NCI-H1694 treated with DMSO at 0.1 percent for 48 hours (cell line): ENCODE measurements around the gene NTHL1.
A peak's percentile ranks its signal among the peaks of the same experiment; 100 is the strongest.

Source experiments
- DNase-seq: peaks from one replicate; lab custom pipeline; 2025; lab: John Stamatoyannopoulos, UW

The NTHL1 gene

DNA sequence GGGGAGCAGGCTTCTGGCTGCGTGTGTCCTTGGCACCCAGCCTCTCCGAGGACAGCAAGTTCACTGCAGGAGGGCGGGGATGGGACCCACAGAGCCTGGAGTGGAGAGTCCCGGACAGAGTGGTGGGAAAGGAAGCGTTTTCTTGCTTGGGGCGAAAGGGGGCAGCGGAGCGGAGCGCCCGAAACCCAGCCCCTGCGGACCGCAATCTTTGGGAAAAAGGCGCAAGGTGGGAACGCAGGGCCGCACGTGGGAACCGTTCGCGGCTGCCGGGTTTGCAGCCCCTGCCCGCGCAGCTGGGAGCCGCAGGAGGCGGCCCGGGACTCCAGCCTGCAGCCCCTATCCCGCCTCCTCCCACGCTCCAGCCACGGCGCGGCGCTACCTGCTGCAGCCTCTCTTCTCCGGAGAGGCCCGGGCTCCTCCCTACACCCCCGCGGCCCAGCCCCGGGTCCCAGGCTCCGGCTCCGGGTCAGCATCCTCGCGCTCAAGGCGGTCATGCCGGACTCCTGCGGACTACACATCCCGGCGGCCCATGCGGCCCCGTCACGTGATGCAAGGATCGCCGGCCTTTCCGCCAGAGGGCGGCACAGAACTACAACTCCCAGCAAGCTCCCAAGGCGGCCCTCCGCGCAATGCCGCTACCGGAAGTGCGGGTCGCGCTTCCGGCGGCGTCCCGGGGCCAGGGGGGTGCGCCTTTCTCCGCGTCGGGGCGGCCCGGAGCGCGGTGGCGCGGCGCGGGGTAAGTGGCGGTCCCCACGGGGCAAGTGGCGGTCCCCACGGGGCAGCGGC is at the start of gene NTHL1, which contains the start of gene TSC2:
NTHL1 (minus strand) TSS at position 505 of the 786 bp plus-strand sequence; CDS start at position 494, 11 bp downstream.
TSC2 (plus strand) TSS at position 656 of the 786 bp plus-strand sequence. CDS start 631 bp downstream, outside the sequence.
- peak; percentile 78 for DNase-seq

GRCh38 chr16:2096853-2097595 is 49.4 kb upstream of the NTHL1 start:
- DNase-seq = no peak

GRCh38 chr16:2095918-2096582 is 48.4 kb upstream of the NTHL1 start:
- DNase-seq = no peak

- DNase-seq = no peak
These were observed 47.8 kb upstream of the NTHL1 start for GRCh38 chr16:2095315-2095853.

- DNase-seq = no peak
These were observed 46.2 kb upstream of the NTHL1 start for GRCh38 chr16:2093793-2094192.

DNA sequence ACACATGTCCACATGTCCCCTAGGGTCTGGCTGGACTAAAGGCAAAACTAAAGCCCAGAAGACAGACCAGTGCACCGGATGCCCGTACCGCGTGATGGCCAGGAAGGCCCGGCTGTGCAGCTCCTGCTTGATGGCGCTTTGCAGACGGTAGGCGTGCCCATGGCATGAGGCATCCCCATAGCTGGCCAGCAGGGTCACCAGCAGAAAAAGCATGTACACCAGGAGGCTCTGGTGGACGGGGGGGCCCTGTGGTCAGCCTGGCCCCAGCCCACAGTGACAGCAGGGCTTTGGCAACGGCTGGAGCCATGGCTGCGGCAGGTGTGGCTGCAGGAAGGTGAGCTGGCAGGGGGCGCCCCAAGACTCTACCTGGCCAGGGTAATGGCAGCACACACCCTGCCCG is 45.2 kb upstream of the NTHL1 start:
- no peak for DNase-seq

DNA sequence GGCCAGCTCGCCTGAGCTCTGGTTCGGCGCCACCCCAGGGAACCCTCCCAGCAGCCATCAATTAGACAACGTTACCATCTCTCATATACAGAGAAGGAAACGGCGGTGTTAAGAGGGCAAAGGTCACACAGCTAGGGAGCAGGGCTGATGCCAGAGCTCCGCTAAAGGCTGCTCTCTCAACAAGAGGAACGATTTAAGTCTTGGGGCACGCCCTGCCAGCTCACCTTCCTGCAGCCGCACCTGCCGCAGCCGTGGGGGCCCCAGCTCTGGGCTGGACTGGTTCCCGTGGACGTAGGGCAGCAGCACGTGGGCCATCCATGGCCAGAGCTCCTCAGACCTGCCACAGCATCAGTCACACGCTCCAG is 44.6 kb upstream of the NTHL1 start:
- DNase-seq = no peak

DNA sequence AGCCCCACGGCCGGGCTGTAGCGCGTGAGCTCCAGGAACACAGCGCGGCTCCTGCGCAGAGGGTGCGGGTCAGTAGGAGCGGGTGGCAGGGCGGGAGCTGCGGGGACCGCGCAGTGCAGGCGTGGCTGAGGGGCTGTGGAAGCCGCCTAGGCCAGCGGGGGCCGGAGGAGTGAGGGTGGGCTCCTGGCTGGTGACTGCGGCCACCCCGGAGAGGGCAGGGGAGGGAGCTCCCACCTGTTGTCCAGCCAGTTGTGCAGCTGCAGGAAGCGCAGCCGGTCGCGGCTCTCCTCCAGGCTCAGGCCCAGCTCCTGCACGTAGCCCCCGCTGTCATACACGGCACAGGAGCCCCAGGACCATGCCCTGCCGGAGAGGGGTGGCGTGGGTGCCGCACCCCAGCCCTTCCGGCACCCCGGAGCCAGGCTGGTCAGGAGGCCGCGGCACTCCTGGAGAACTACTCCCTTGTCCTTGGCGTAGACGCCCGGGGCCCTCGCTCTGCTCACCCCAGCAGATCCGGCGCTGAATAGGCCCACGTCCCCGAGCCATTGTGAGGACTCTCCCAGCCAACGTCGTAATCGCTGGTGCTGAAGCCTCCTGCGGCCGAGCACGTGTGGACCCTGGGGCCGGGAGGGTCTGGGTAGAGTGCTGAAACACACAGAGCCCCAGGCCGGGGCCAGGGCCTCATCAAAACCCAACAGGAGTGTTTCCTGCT is 44.1 kb upstream of the NTHL1 start:
- DNase-seq = no peak

GRCh38 chr16:2090777-2091546 is 43.3 kb upstream of the NTHL1 start:
- DNase-seq = no peak

GRCh38 chr16:2090481-2090776 is 42.8 kb upstream of the NTHL1 start:
- no peak for DNase-seq

DNA sequence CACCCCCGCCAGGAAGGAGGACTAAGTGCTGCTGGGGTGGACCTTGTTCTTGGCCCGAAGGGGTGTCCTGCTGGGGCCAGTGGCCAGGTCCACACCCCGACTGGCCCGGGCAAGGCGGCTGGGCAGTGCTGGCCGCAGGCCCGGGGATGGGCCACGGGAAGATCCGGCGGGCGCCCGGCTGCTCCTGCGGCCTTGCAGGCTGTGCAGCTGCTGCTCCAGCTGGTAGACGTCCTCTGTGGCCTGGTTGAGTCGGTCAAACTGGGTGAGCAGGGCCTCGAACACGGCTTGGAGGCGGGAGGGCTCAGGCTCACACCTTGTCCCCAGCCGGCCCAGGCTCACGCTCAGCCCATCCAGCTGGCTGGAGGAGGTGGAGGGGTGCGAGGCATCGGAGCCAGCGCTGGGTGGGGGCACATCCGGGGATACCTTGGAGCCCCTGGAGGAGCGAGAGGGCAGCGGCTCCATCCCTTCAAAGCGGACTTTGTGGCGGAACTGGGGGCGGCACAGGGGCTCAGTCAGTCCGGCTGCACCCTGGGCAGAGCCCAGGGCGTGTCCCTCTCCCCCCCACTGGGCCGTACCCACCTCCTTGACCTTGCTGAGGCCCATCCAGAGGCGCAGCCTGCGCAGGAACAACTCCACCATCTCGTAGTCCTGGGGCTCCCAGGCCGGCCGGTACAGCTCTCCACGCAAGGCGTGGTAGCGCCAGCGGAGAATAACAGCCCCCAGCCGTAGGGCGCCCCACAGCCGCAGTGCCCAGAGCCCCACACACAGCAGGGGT is 42.3 kb upstream of the NTHL1 start:
- DNase-seq = no peak

- DNase-seq = no peak
These were observed 41.2 kb upstream of the NTHL1 start for GRCh38 chr16:2088759-2089358.

DNA sequence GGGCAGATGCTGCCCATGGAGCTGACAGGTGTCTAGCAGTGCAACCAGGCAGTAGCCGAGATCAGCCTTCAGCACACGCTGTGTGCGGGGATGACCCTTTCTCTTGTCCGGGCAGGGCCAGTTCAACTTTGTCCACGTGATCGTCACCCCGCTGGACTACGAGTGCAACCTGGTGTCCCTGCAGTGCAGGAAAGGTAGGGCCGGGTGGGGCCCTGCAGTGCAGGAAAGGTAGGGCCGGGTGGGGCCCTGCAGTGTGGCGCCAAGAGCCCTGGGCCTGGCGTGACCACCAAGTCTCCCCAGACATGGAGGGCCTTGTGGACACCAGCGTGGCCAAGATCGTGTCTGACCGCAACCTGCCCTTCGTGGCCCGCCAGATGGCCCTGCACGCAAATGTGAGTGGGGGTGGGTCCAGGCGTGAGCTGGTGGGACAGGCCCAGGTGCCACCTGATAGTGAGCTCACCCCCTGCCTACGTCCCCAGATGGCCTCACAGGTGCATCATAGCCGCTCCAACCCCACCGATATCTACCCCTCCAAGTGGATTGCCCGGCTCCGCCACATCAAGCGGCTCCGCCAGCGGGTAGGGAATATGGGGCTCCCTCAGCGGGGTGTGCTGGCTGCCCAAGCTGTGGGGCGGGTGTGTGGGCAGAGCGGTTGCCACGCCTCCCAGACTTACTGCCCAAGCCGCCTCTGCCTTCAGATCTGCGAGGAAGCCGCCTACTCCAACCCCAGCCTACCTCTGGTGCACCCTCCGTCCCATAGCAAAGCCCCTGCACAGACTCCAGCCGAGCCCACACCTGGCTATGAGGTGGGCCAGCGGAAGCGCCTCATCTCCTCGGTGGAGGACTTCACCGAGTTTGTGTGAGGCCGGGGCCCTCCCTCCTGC is 40.4 kb upstream of the NTHL1 start:
- no peak for DNase-seq

DNA sequence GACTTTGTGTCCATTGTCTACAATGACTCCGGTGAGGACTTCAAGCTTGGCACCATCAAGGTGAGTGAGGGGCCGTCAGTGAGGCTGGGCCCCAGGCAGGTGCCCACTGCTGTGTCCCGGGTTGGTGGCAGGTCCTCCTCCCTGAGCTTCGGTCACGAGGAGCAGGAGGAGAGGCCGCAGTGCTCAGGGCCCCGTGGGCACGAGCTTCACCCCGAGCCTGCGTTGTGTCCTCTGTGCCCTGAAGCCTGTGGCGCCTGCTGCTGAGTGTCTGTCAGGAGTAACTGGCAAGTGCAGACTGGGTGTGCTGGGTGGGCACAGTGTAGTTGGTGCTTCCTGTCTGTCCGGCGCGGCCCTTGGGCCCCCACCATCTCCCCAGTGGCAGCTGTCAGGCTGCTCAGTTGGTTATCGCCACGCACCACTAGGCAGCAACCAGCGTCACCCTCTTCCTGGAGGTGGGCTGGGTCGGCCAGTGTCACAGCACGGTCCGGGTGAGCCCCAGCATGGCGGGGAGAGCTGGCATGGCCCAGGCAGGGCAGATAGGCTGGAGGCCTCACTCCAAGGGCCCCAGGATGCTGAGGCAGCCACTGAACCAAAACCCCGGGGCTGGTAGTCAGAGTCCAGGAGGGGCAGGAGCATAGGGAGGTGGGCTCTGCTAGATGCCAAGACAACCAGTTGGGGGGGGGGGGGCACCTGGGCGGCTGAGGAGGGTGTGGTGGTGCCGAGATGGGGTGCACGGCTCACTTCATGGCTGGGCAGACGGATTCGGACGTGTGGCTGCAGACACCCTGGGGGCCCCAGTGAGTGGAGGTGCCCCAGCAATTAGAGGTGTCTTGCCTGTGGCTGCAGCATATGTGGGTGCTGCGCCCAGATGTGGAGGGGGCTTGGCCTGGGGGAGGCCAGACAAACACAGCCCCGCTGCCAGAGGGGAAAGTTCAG is 39.4 kb upstream of the NTHL1 start:
- no peak for DNase-seq

DNA sequence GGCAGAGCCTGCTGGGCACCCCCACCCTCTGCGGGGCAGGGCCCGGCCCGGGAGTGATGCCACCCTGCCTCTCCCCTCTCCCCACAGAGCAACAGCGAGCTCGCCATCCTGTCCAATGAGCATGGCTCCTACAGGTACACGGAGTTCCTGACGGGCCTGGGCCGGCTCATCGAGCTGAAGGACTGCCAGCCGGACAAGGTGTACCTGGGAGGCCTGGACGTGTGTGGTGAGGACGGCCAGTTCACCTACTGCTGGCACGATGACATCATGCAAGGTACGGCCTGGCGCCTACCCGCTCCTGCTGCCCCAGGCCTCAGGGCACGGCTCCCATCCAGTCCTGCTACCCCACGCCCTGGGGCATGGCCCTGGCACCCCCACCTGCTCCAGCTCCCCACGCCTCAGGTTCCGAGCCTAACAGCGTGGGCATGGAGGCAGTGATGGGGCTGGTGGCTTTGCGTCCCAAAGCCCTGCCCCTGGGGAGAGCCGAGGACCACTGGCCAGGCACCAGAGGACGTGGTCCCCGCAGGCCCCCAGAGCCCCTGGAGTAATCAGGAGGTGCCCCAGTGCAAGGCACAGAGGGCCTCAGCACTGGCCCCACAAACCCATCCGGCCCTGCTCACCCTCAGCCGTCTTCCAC is 38.6 kb upstream of the NTHL1 start:
- DNase-seq = no peak

DNA sequence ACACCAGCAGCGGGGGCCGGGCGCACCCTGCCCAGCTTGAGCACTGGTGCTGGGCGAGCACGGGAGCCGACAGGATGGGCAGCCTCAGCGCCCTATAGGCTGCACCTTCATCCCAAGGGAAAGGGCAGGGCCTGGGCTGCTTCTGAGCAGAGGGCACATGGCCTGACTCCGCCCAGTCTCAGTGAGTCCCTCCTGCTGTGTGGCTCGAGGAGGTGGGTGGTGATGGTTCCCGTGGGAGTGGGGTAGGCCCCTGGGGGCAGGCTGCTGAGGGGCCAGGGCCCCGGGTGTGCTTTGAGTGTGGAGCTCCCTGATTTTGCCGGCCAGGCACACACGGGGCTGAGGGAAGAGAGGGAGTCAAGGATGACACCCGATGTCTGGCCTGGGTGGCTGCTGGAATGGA is 38.0 kb upstream of the NTHL1 start:
- no peak for DNase-seq

- no peak for DNase-seq
These were observed 37.4 kb upstream of the NTHL1 start for GRCh38 chr16:2084895-2085625.
